ENCODE data around the gene ALG8. TPM values are rescaled to one million over a fixed set of nuclear protein-coding genes. Genes with fewer than 3 reads are reported as not detected.

The ALG8 gene
- total and polyA plus RNA-seq, 2 experiments from 2014 or later, result 94.3 to 130 TPM

- TF ChIP-seq STAT1 (IDR thresholded peaks at IDR 0.05; ENCODE audit: unreplicated experiment) (no peak), ZNF114 (CRISPR knock-in tag; IDR thresholded peaks at IDR 0.05) (no peak), EZH2phosphoT487 (IDR thresholded peaks at IDR 0.05; ENCODE audit: unreplicated experiment) (no peak), CREB1 (CRISPR knock-in tag; IDR thresholded peaks at IDR 0.05; ENCODE audit: low read depth) (no peak), ZNF331 (CRISPR knock-in tag; IDR thresholded peaks at IDR 0.05; ENCODE audit: low read depth) (no peak), NANOG (IDR thresholded peaks at IDR 0.05; ENCODE audit: borderline replicate concordance) (no peak), POLR2AphosphoS5 (IDR thresholded peaks at IDR 0.05; ENCODE audit: low read depth) (no peak), EZH2 (IDR thresholded peaks at IDR 0.05; ENCODE audit: low read depth, unreplicated experiment) (no peak)
- TF ChIP-seq, protein P1, sequence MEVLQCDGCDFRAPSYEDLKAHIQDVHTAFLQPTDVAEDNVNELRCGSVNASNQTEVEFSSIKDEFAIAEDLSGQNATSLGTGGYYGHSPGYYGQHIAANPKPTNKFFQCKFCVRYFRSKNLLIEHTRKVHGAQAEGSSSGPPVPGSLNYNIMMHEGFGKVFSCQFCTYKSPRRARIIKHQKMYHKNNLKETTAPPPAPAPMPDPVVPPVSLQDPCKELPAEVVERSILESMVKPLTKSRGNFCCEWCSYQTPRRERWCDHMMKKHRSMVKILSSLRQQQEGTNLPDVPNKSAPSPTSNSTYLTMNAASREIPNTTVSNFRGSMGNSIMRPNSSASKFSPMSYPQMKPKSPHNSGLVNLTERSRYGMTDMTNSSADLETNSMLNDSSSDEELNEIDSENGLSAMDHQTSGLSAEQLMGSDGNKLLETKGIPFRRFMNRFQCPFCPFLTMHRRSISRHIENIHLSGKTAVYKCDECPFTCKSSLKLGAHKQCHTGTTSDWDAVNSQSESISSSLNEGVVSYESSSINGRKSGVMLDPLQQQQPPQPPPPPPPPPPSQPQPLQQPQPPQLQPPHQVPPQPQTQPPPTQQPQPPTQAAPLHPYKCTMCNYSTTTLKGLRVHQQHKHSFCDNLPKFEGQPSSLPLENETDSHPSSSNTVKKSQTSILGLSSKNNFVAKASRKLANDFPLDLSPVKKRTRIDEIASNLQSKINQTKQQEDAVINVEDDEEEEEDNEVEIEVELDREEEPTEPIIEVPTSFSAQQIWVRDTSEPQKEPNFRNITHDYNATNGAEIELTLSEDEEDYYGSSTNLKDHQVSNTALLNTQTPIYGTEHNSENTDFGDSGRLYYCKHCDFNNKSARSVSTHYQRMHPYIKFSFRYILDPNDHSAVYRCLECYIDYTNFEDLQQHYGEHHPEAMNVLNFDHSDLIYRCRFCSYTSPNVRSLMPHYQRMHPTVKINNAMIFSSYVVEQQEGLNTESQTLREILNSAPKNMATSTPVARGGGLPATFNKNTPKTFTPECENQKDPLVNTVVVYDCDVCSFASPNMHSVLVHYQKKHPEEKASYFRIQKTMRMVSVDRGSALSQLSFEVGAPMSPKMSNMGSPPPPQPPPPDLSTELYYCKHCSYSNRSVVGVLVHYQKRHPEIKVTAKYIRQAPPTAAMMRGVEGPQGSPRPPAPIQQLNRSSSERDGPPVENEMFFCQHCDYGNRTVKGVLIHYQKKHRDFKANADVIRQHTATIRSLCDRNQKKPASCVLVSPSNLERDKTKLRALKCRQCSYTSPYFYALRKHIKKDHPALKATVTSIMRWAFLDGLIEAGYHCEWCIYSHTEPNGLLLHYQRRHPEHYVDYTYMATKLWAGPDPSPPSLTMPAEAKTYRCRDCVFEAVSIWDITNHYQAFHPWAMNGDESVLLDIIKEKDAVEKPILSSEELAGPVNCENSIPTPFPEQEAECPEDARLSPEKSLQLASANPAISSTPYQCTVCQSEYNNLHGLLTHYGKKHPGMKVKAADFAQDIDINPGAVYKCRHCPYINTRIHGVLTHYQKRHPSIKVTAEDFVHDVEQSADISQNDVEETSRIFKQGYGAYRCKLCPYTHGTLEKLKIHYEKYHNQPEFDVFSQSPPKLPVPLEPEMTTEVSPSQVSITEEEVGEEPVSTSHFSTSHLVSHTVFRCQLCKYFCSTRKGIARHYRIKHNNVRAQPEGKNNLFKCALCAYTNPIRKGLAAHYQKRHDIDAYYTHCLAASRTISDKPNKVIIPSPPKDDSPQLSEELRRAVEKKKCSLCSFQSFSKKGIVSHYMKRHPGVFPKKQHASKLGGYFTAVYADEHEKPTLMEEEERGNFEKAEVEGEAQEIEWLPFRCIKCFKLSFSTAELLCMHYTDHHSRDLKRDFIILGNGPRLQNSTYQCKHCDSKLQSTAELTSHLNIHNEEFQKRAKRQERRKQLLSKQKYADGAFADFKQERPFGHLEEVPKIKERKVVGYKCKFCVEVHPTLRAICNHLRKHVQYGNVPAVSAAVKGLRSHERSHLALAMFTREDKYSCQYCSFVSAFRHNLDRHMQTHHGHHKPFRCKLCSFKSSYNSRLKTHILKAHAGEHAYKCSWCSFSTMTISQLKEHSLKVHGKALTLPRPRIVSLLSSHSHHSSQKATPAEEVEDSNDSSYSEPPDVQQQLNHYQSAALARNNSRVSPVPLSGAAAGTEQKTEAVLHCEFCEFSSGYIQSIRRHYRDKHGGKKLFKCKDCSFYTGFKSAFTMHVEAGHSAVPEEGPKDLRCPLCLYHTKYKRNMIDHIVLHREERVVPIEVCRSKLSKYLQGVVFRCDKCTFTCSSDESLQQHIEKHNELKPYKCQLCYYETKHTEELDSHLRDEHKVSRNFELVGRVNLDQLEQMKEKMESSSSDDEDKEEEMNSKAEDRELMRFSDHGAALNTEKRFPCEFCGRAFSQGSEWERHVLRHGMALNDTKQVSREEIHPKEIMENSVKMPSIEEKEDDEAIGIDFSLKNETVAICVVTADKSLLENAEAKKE (CRISPR knock-in tag; IDR thresholded peaks at IDR 0.05), result no peak
These were observed 1.1 kb downstream of the ALG8 start (continued) for GRCh38 chr11:78138291-78138690.

DNA sequence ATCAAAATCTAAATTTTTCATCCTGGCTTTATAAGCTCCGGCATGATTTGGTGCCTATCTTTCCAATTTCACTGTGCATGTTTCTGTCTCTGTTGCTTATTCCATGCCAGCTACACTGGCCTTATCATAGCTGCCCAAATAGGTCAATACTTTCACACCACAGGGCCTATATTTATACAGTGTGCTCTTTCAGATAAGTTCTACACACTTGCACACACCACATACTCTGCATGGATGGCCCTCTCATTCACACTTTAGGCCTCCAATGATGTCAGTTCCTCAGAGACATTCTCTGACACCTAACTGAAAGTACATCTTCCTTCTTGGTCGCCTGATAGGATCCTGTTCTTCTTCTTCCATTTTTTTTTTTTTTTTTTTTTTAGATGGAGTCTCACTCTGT is 7.0 kb downstream of the ALG8 start:
- no peaks in the 10 kb centered on the region for H3K4me1 ChIP-seq (ENCODE audit: insufficient read depth)
- no peak overlapping the region for H3K27ac Mint-ChIP-seq
- peaks cover 40% of the 10 kb centered on the region for H3K36me3 Mint-ChIP-seq (ENCODE audit: low read depth)
- peaks cover 71% of the 10 kb centered on the region for H3K79me2 ChIP-seq (replicated peaks; ENCODE audit: insufficient read depth)
- no peak overlapping the region for H3K4me2 ChIP-seq
- no peaks in the 10 kb centered on the region for H3K4me1 Mint-ChIP-seq
- H3K27me3 Mint-ChIP-seq (ENCODE audit: insufficient read depth, low read depth, poor library complexity), result no peaks in the 10 kb centered on the region
- H3K4me3 ChIP-seq, result no peak overlapping the region
- H3K27ac ChIP-seq (ENCODE audit: low read depth), result no peak overlapping the region
- no peaks in the 10 kb centered on the region for H3K9me2 ChIP-seq (ENCODE audit: insufficient read depth)
- H3K36me3 ChIP-seq (ENCODE audit: insufficient read depth), result peaks cover 7% of the 10 kb centered on the region; the same call in 1 of the 2 replicates
- 0 out of 2 replicates have a peak, but pooled peaks cover 4% of the 10 kb centered on the region for H3F3A ChIP-seq (replicated peaks; ENCODE audit: low read depth)
- H3K4me3 Mint-ChIP-seq, result no peak overlapping the region
- TF ChIP-seq STAT1 (IDR thresholded peaks at IDR 0.05; ENCODE audit: unreplicated experiment) (no peak), ZNF114 (CRISPR knock-in tag; IDR thresholded peaks at IDR 0.05) (no peak), JUNB (IDR thresholded peaks at IDR 0.05; ENCODE audit: unreplicated experiment) (no peak), EZH2phosphoT487 (IDR thresholded peaks at IDR 0.05; ENCODE audit: unreplicated experiment) (no peak), POLR2AphosphoS5 (IDR thresholded peaks at IDR 0.05; ENCODE audit: low read depth) (no peak), CREB1 (CRISPR knock-in tag; IDR thresholded peaks at IDR 0.05; ENCODE audit: low read depth) (no peak)
- TF ChIP-seq, protein P1 (CRISPR knock-in tag; IDR thresholded peaks at IDR 0.05), result no peak
- H3K9me3 Mint-ChIP-seq, result no peaks in the 10 kb centered on the region
- DNase-seq (ENCODE audit: low spot score) (no peak), ATAC-seq (no peak)
- H4K20me1 ChIP-seq (replicated peaks; ENCODE audit: insufficient read depth), result peaks cover 10% of the 10 kb centered on the region; the same call in 1 of the 2 replicates
- H3K27me3 ChIP-seq (ENCODE audit: insufficient read depth), result no peaks in the 10 kb centered on the region
- H2AFZ ChIP-seq, result no peak overlapping the region

Measured in GM23338 (cell line).